IMR-90 (cell line): ENCODE data around the gene PRKCA.

Experiments used
- CEBPB ChIP-seq: IDR thresholded peaks from 2 replicates; pipeline ENCODE4 v1.6.1; 2012; ENCODE audit warnings: low read depth, low read length, improper control_type of control experiment
- TF ChIP-seq, protein P1 (sequence below): conservative IDR thresholded peaks from 2 replicates; pipeline ENCODE4 v1.5.1; 2012; ENCODE audit warnings: mild to moderate bottlenecking, low read depth, low read length, improper control_type of control experiment

DNA sequence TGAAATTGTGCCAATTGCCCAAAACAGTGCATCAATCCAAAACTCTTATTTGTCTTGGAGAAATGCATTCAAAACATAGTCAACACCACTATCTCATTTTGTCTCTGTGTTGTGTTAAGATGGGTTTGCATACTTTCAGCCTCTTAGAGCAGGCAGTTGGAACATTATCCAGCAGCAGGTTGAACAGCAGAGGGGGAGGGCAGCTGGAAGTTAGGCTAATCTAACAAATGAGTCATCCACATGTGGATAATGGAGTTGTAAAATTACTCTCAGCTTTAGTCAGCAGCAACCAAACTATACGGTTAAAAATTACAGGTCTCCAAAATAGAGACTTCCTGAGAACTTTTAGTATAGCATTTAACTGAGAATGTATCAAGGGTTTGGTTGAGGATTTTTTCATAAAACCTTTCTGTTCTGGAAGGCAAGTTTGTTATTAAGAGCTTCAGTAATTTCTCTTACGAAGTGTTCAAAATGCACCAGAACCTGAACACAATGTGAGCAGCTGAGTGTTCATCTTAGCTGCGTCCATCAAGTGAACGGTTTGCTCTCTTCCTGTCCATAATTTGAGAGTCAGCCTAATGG lies 46.3 kb downstream of the PRKCA start:
- TF ChIP-seq, protein P1, sequence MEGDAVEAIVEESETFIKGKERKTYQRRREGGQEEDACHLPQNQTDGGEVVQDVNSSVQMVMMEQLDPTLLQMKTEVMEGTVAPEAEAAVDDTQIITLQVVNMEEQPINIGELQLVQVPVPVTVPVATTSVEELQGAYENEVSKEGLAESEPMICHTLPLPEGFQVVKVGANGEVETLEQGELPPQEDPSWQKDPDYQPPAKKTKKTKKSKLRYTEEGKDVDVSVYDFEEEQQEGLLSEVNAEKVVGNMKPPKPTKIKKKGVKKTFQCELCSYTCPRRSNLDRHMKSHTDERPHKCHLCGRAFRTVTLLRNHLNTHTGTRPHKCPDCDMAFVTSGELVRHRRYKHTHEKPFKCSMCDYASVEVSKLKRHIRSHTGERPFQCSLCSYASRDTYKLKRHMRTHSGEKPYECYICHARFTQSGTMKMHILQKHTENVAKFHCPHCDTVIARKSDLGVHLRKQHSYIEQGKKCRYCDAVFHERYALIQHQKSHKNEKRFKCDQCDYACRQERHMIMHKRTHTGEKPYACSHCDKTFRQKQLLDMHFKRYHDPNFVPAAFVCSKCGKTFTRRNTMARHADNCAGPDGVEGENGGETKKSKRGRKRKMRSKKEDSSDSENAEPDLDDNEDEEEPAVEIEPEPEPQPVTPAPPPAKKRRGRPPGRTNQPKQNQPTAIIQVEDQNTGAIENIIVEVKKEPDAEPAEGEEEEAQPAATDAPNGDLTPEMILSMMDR: no peak
- no peak for TF ChIP-seq CEBPB
